RPMI7951 (cell line): ENCODE results near the gene SNRPB. TPM values are rescaled to one million over a fixed set of nuclear protein-coding genes. Genes with fewer than 3 reads are reported as not detected.

Experiments used
- DNase-seq: peaks from one replicate; pipeline ENCODE4 v3.0.0-alpha.2; 2012; ENCODE audit warnings: low read depth
- total RNA-seq: library from RNA; depleted of rRNA; stranded (reverse); fragments of >200 nt; shearing (Covaris generic); gene quantifications from 2 replicates; pipeline ENCODE4 v1.2.3, GENCODE V29; 2014; rRNA removed

The SNRPB gene
- total RNA-seq, 1 experiment from 2014 or later = 821 TPM

DNA sequence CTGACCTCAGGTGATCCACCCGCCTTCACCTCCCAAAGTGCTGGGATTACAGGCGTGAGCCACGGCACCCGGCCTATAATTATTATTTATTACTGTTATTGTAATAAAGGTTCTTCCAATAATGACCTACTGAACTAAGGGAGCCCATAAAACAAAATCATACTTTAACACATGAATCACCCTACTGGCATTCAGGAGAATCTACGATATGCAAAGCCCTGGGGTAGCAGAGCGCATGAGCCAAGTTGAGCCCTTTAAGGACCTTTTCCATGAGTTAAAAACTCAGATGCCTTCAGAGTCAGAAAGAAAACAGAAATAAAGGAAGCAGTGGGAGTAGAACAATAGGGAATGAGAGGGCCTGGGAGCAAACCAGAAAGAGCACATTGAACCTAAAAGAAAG lies 41.5 kb downstream of the SNRPB start:
- DNase-seq = peak; percentile 21

DNA sequence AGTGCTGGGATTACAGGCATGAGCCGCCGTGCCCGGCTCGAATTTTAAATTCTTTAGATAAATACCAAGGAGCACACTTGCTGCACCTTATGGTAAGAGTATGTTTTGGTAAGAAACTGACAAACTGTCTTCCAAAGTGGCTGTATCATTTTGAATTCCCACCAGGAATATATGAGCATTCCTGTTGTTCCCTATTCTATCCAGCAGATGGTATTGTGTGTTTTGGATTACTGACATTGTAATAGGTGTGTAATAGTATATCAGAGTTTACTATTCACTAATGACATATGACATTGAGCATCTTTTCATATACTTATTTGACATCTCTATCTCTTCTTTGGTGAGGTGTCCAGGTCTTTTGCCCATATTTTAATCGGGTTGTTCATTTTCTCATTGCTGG lies 49.3 kb downstream of the SNRPB start:
- DNase-seq = peak; percentile 35

DNA sequence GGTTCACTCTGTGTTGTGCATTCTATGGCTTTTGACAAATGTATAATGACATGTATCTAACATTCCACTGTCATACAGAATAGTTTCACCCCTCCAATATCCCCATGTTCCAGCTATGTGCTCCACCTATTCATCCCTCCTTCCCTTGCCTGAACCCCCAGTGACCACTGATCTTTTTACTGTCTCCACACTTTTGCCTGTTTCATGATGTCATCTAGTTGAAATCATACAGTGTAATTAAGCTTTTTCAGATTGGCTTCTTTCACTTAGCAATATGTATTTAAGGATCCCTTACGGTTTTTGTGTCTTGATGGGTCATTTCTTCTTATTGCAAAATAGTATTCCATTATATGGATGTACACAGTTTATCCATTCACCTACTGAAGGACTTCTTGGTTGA lies 50.1 kb downstream of the SNRPB start:
- DNase-seq = no peak

DNA sequence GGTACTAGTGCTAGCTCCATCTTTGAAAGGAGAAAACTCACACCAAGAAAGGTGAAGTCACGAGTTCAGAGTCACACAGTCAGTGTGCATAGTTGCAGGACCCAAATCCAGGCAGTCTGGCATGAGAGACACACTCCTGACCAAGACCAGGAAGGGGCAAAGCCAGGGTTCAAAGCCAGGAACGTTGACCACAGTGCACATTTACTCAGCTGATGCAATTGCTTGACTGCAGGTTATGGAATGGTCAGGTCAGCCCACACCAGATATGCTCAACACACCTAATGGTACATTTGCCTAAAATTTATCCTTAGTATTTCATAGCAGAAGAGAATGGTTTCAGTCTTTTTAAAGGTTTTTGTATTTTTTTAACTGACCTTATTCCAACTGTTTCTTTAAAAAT lies 52.2 kb downstream of the SNRPB start:
- DNase-seq = no peak

DNA sequence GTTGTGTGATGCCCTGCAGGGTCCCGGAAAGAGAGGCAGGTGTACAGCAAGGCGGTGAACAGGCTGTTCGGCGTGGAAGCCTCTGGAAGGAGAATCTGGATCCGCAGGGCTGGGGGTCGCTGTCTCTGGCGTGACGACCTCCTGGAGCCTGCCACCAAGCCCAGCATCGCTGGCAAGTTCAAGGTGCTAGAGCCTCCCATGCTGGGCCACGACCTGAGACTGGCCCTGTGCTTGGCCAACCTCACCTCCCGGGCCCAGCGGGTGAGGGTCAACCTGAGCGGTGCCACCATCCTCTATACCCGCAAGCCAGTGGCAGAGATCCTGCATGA lies 53.4 kb downstream of the SNRPB start:
- no peak for DNase-seq

DNA sequence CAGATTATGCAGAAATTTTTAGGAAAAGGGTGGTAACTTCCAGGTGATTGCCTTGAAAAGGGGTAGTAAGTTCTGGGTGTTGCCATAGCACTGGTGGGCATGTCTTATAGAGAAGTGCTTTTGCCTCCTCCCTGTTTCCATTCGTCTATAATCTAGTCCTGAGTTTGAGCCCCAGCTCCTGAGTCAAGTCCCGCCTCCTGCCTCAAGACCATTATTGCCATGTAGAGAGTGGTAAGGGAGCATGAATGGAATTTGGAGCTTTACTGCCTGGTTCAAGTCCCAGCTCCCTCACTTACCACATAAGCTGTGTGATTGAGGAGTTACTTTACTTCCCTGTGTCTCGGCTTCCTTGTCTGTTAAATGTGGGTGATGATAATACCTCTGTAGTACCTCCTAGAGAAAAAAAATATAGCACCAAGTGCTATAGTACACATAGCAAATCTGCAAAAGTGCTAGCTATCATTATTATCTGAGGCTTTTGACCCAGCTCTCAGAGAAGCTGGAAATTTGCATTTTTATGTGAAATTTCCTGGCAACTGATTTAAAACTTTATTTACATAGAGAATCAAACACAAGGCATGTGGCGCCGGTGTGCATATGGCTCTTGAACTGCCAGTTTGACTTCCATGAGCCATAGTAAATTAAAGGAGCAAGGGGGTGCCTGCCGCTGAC lies 53.9 kb downstream of the SNRPB start:
- no peak for DNase-seq

Other genes with a start within 250 kb of the SNRPB start
- gene TGM3, start 174.8 kb downstream of the SNRPB start, total RNA-seq = not detected in 2 replicates
- not detected in 2 replicates for gene TGM6, start 89.9 kb downstream of the SNRPB start, total RNA-seq
- gene ZNF343, start 38.1 kb upstream of the SNRPB start, total RNA-seq = 15.6 and 22.8 TPM in 2 replicates
- gene TMC2, start 65.8 kb upstream of the SNRPB start, total RNA-seq = not detected in 2 replicates
- gene NOP56, start 181.8 kb upstream of the SNRPB start, total RNA-seq = 224 and 268 TPM in 2 replicates
- 189 and 226 TPM in 2 replicates for gene IDH3B, start 193.4 kb upstream of the SNRPB start, total RNA-seq
- gene EBF4, start 222.0 kb upstream of the SNRPB start, total RNA-seq = 0.10 TPM in 1 of 2 replicates, not detected in the other